Pulmonary artery endothelial cell (primary cell): ENCODE results near the gene CHEK1. TPM values are rescaled to one million over a fixed set of nuclear protein-coding genes. Genes with fewer than 3 reads are reported as not detected.

ENCODE experiments used
- DNase-seq: peaks from one replicate; pipeline ENCODE4 v3.0.0-alpha.2; 2011; ENCODE audit warnings: low read depth, low spot score
- total RNA-seq: library from RNA; depleted of rRNA; stranded (reverse); fragments of >200 nt; gene quantifications from 2 replicates; pipeline ENCODE4 v1.2.3, GENCODE V29; 2014

The CHEK1 gene
- total RNA-seq, 1 donor from 2014 or later = 36.1 TPM

DNA sequence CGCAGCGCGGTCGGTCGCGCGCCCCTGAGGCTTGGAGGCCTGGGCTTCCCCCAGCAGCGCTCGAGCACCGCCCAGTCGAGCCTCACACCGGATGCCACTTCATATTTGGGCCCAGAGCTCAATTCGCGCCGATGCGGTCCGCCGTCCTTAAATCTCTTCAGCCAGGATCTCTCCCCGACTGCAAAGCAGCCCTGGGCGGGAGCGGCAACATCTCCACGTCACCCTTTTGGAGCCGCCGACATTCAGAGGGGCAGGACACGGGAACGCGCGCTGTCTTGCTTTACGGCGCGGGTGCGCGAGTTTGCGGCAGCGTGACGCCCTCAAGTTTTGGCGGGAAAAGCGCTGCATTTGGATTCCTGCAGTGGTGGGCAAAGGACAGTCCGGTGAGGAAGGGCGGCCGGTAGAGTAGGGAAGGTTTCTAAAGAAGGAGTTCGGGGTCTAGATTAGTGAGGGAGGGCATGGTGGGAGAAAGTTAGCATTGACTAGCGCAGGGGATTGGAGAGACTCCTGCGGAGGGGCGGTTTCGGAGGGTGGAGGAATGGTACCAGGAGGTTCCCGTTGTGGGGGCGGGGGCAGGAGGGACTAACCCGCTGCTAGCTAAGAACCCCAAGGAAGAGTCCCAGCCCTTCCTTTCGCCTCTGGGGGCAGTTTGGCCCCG is 796 bp downstream of the CHEK1 start:
- peak; percentile 58 for DNase-seq

DNA sequence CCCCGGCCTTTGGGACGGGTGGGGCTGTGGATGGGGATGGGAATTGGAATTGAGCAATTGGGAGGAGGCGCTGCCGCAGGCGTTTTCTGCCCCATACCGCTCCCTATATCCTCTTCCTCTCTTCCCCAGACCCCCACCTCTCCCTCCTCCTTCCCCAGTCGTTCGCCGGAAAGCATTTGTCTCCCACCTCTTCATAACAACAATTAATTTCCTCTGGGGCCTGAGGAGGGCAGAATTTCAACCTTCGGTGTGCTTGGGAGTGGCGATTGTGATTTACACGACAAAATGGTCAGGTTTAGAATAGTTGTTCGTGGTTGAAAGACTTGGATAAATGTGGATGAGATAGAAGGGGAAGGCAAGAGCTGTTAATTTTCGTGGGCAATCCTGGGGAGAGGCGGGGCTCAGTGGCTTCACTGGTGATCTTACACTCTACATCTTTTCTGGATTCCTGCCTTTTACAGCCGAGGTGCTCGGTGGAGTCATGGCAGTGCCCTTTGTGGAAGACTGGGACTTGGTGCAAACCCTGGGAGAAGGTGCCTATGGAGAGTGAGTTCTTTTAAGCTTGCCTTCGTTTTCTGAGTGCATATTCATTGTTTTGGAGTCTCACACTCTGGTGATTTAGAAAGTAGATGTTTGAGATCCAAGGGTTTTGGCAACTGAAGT is 1.5 kb downstream of the CHEK1 start:
- DNase-seq = peak; percentile 17

DNA sequence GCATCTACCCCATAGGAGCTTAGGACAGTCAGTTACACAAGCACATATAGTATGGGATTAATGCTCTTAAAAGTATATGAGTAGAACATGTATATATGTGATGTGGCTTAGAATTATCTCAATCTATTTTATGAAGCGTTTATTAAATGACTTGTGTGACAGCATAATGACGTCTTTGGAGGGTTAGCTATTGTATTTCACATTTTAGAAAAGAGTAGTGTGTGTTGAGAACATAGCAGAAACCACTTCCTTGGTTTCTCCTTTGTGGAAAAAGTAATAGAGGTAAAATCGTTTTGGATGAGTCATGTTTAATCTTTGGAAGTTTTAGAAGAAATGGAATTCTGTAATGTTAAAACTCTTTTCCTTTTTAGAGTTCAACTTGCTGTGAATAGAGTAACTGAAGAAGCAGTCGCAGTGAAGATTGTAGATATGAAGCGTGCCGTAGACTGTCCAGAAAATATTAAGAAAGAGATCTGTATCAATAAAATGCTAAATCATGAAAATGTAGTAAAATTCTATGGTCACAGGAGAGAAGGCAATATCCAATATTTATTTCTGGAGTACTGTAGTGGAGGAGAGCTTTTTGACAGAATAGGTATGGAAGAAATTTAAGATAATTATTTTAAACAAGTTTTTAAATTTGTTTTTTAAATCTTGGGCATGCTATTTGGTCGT is 2.4 kb downstream of the CHEK1 start:
- no peak for DNase-seq

DNA sequence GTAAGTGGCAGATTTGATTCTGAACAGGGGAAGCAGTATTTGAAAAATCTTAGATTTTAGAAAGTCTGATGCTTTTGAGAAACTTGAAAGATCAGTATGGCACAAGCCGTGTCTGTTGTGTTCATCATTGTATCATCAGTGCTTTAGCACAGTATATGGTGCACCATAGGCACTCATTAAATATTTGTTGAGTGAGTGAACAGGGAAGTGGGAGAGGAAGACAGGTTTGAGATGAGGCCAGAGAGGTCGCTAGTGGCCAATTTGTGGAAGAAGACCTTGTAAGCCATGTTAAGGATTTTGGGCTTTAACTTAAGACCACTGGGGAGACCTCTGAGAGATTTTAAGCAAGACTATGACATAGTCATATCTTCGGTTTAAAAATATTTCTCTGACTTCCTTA is 12.9 kb downstream of the CHEK1 start:
- DNase-seq = no peak

DNA sequence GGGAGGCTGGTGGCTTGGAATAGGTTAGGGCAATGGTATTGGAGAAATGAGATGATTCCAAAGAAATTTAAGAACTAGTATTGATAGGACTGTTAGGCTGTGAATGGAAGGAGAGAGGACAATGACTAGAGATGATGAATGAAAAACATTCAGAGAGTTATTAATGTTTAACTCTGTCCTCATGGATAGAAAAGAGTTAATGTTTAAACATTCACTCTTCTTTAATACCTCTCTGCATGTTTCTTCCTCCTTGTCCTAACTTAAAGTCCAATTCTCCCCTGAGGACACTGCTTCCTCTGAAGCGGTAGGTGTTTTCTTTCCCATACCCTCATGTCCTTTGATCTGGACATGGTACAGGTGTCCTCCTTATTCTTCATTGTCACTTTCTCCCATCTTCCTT is 13.4 kb downstream of the CHEK1 start:
- no peak for DNase-seq

DNA sequence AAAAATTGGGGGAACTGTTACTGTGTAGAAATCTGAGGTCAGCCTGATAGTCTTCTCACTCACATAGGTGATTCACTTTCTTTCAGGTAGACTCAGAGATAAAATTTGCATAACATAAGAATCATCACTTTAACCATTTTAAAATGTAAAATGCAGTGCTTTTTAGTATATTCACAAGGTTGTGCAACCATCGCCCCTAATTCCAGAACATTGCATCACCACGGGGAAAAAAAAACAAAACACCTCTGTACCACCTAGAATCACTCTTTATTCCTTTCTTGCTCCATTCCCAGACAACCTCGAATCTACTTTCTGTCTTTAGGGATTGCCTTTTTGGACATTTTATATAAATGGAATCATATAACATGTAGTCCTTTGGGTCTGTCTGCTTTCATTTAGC is 20.9 kb downstream of the CHEK1 start:
- no peak for DNase-seq

DNA sequence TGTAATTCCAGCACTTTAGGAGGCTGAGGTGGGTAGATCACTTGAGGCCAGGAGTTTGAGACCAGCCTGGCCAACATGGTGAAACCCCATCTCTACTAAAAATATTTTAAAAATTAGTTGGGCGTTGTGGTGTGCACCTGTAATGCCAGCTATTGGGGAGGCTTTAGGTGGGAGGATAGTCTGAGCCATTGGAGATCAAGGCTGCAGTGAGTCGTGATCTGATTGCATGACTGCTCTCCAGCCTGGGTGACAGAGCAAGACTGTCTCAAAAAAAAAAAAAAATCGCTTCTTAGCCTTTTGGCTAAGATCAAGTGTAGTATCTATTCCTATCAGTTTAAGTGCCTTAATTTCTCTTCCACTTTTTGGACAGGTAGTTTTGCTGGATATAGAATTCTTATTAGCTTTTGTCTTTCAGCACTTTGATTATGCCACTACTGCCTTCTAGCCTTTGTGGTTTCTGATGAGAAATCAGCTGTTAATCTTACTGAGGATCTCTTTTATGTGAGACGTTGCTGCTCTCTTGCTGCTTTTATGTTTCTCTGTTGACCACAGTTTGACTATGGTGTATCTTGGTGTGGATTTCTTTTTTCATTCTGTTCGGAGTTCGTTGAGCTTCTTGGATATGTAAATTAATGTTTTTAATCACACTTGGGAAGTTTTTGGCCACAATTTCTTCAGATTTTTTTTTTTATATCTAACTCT is 24.7 kb downstream of the CHEK1 start:
- no peak for DNase-seq

DNA sequence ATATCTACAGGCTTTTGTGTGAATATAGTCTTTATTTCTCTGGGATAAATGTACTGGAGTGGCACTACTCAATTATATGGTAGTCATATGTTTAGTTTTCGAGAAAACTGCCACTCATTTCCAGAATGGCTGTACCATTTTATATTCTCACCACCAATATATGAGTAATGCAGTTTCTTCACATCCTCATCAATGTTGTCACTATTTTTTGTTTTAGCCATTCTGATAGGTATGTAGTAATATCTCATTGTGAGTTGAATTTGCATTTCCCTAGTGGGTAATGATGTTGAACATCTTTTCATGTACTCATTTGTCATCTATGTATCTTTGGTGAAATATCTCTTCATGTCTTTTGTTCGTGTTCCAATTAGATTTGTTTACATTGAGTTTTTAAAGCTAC is 37.7 kb downstream of the CHEK1 start:
- DNase-seq = no peak

DNA sequence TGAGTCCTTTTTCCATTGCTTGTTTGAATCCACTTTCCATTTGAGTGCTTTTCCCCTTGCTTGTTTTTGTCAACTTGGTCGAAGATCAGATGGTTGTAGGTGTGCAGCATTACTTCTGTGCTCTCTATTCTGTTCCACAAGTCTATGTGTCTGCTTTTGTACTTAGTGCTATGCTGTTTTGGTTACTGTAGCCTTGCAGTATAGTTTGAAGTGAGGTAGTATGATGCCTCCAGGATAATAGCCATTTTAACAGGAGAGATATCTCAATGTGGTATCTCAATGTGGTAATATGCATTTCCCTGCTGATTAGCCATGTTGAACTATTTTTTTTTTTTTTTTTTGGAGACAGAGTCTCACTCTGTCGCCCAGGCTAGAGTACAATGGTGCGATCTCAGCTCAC is 38.9 kb downstream of the CHEK1 start:
- no peak for DNase-seq

DNA sequence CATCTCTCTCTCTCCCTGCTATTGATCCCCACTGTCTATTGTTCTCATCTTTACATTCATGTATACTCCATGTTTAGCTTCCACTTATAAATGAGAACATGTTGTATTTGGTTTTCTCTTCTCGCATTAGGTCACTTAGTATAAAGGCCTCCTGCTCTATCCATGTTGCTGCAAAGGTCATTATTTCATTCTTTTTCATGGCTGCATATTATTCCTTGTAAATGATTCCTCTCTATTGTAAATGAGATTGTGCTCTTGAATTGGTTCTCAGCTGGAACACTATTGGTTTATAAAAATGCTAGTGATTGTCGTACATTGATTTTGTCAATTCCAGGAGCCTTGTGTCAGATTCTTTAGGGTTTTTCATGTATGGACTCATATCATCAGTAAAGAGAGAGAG is 42.2 kb downstream of the CHEK1 start:
- DNase-seq = no peak

DNA sequence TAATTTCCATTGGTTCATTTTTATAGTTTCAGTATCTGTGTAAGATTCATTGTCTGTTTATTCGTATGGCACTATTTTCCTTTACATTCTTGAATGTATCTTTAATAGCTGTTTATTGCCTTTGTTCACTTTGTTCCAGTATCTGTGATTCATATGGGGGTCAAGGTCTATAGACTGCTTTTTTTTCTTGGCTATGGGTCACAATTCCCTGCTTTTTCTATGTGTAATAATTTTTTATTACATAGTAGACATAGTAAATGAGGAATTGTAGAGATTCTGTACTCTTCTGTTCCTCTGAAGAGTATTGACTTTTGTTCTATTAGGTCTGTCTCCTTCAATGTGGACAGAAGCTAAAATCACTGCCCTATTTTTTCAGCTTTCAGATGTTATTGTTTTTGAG is 45.2 kb downstream of the CHEK1 start:
- no peak for DNase-seq

DNA sequence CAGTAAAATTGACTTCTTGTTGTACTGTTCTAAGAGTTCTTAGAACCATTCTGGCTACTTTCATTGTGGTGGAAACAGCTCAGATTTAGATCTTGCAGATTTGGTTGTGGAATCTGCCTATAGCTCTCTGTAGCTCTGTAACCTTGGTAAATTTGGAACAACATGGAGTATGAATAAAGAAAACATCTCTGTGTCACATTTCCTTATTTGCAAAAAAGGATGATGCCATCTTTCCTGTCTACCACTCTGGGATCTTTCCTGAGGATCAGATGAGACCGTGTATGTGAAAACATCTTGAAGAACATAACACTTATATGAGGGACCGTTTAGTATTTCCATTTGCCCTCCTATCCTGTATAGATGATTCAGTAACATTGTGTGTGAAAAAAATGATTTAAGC is 46.6 kb downstream of the CHEK1 start:
- DNase-seq = peak; percentile 33

DNA sequence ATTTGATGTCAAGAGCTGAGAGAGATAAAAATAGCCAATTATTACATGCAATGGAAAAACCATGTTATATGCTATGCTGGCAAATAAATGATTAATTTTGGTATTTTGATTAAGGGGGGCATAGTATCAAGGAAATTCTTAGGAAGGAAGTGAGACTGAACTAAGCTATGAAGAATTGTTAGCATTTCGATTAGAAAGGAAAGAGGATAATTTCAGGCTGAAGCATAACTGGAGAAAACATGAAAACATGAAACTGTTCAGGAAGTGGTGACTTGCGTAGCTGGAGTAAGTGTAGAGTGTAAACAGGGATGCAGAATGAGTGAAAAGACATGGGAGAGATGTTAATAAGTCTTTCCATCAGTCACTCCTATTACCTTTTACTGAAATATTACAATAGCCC is 49.2 kb downstream of the CHEK1 start:
- DNase-seq = peak; percentile 32

DNA sequence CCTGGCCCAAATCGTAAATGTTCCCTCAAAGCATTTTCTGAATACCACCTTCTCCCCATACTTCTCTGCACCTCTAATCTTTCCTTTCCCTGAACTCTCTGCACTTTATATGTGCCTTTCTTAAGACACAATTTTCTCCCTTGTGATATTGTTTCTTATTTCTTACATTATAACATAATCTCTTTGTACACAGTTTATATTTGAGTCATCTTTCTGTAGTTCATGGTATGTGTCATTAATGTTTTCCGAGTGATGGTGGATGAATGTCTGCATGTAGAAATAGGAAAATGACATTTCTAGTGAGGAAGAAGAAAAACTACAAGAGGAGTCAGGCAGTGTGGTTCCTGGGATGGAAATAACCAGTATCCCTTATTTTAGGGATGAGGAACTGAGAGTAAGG is 50.2 kb downstream of the CHEK1 start:
- DNase-seq = no peak

DNA sequence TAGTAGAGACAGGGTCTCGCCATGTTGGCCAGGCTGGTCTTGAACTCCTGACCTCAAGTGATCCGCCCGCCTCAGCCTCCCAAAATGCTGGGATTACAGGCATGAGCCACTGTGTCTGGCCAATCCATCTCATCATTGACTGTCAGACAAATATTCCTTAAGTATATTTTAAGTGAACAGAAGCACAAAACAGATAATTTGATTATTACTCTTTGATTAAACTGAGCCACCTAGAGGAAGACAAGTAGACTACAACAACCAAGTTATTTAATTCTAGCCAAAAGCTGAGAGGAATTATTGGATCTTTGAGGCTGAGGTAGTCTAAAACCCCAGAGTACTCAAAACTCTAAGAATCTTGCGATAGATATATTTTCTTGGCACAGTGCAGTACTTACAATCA is 54.4 kb downstream of the CHEK1 start:
- DNase-seq = no peak

DNA sequence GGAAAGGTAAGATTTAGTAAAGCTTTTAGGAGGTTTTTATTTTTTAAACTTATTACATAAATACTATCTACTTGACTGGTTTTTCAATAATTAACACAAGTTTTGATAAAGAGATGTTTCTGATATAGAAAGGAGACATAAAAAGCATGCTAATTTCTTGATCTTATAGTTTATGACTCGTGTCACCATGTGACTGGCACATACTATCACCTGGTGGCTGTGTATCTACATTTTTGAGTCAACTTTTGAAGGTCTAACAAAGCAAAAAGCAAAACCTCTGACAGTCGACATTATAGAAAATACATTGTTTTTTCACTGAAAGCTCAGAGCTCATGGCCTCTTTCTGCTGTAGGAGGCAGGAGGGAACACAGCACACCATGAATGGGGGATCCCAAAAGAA is 54.9 kb downstream of the CHEK1 start:
- no peak for DNase-seq

DNA sequence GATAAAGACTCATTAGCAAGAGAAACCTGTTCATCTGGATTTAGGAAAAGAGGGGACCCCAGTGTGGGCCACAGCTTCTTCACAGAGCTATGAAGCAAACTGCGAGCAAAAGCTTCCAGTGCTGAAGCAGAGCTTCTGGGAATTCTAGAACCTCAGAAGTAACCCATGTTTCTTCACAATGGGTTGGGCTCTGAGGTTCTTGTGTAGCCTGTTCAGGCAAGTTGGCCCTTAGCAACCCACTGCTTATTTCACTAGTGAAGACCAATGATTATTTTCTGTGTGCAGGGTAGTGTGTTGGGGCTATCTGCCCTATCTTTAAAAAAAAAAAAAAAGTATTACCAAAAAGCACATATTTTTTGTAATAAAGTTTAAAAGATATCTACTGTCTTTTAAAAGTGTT is 55.8 kb downstream of the CHEK1 start, which contains the start of gene ACRV1:
ACRV1 (minus strand) TSS at position 101 of the 400 bp plus-strand sequence; CDS start at position 34, 67 bp downstream.
- DNase-seq = no peak

DNA sequence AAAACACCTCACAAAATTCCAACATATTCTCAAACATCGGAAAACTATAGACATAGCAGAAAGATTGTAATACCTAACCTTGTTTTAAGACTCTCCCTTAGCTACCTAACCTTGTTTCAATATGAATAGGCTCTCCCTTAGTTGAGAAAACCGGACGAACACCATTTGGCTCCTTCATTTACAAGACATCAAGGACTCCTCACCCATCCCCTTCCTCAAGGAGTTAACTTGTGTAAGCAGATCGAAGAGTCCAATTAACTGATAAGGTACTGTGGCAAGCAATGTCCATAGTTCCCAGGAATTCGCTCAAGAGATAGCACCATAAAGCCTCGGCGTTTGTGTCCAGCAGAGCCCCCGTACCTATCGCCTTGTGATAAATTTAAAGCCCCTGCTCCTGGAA is 60.3 kb downstream of the CHEK1 start:
- DNase-seq = no peak

DNA sequence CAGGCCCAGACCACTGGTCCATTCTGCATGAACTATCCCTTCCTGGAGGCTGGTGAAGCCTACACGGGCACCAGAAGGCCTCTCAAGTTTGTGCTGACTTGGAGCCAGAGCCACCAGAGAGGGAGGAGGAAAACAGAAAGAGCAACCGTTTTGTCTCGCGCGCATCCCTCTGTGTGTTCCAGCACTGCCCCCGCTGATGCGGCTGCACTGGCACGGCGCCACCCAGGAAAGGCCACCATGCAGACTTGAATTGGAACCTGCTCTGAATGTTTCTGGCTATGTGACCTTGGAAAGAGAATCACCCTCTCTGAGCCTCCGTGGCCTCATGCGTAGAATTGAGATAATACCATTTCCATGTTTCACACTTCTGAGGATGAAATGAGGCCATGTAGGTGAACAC is 63.1 kb downstream of the CHEK1 start:
- no peak for DNase-seq

DNA sequence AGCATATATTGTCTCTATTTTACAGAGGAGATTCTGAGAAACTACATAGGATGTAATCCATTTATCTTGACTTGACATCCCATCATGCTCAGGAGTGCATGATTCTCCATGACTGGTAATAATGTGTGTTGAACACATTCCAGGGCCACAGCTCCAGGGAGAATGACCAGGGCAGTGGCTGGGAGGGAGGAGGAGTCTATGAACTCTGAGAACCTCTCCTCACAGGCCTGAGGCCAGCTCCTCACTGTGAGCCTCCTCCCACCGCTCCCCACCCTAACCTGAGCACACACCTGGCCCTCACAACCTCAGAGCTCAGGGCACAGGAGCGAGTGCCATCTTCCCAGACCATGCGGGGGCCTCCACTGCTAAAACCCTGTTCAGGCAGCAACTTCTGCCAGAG is 63.7 kb downstream of the CHEK1 start:
- no peak for DNase-seq

DNA sequence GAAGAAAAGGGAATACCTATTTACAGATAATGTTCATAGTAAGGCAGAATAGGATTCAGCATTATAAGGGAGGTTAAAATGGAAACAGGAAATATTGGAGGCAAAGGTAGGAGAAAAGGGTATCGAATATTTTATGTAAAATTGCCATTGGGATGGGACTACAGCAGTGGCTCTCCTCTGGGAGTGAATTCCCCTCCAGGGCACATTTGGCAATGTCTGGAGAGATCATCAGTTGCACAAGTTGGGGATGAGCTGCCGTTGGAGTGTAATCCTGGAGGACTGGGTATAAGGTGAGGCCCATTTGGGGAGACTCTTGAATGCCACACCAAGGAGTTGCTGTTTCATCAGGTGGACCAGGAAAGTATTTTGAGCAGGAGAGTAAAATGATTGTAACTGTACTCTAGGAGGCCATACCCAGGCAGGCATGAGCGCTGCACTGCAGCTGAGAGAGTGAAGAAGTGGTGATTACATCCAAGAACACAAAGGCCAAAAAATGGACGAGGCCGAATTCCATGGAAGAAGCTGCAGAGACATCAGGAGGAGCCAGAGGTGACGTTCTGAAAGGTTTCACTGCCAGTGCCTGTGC is 64.4 kb downstream of the CHEK1 start:
- no peak for DNase-seq

DNA sequence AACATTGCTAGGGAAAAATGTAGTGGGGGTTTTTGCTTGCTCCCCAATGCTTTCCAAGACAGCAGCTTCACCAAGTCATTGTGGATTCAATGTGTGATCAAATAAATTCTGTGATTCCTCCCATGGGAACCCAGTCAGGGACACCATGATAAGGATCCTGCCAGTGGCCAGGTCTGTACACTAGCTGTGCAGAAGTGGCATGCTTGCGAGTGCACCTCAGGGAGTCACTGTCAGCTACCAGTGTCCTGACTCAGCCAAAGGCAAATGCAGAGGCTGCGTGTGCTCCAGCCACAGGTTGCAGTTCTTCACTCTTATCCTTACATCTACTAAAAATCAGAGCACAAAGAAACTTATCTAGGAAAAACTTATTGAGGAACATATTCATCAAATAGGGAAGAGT is 65.0 kb downstream of the CHEK1 start:
- no peak for DNase-seq
